Tibial nerve (tissue), 4 donors: ENCODE data around the gene PNPLA3.

Experiments used
- CTCF ChIP-seq, 5 experiments: fragments of 200-600 bp in 3 of 5; fragments of 450-650 bp in 2 of 5; sonication (generic) in 3 of 5; IDR thresholded peaks; one replicate each; pipeline ENCODE4 v1.5.1; 2016 to 2019; ENCODE audit warnings: antibody characterized with exemption in 5 of 5, mild to moderate bottlenecking in 3 of 5, moderate library complexity in 2 of 5
- EP300 ChIP-seq, 2 donors: sonication (generic); formaldehyde crosslinking; IDR thresholded peaks; one replicate each; pipeline ENCODE4 v1.6.1; 2017; ENCODE audit warnings: antibody characterized with exemption in 2 of 2, mild to moderate bottlenecking in 1 of 2
- POLR2A ChIP-seq, 2 donors: fragments of 450-650 bp; IDR thresholded peaks; one replicate each; pipeline ENCODE4 v1.6.1; 2017; ENCODE audit warnings: antibody characterized with exemption in 2 of 2, mild to moderate bottlenecking in 2 of 2, moderate library complexity in 2 of 2

GRCh38 chr22:43883012-43883661 is 40.5 kb upstream of the PNPLA3 start:
- TF ChIP-seq CTCF (IDR thresholded peaks at IDR 0.05): peak in 2 of 5 experiments; percentile 18 to 25
- no peak for TF ChIP-seq POLR2A (IDR thresholded peaks at IDR 0.05)
- no peak for TF ChIP-seq EP300 (IDR thresholded peaks at IDR 0.05)
